ENCODE measurements around the gene NTRK2.

NTRK2 gene

GRCh38 chr9:84761137-84761808 lies 91.7 kb downstream of the NTRK2 start:
- Histone ChIP-seq H3K4me3 (ENCODE audit: low read depth, low read length, poor library complexity, severe bottlenecking) (no peak overlapping the region), H3K27ac (ENCODE audit: low read depth, low read length, poor library complexity, severe bottlenecking) (no peak overlapping the region), H2AFZ (ENCODE audit: low read length) (no peak overlapping the region), H3K36me3 (ENCODE audit: insufficient read depth, low read length) (no peaks in the 10 kb centered on the region), H3K9me2 (ENCODE audit: low read depth, low read length) (no peaks in the 10 kb centered on the region), H3K9ac (ENCODE audit: low read length) (no peak overlapping the region), H3K27me3 (ENCODE audit: insufficient read depth, low read length) (0 out of 2 replicates have a peak, but pooled peaks cover 7% of the 10 kb centered on the region), H3K4me1 (ENCODE audit: insufficient read depth, low read length, severe bottlenecking) (no peaks in the 10 kb centered on the region), H3F3A (ENCODE audit: insufficient read depth, low read length) (no peaks in the 10 kb centered on the region), H3K9me3 (ENCODE audit: low read length) (no peaks in the 10 kb centered on the region), H4K20me1 (ENCODE audit: insufficient read depth, low read length) (no peaks in the 10 kb centered on the region), H3K79me2 (ENCODE audit: insufficient read depth, low read length) (no peaks in the 10 kb centered on the region), H3K4me2 (ENCODE audit: low read length) (no peak overlapping the region)
- TF ChIP-seq EZH2 (IDR thresholded peaks at IDR 0.05; ENCODE audit: borderline replicate concordance, low read length) (no peak), CTCF (IDR thresholded peaks at IDR 0.05; ENCODE audit: low read length) (no peak)

- H3K9me3 ChIP-seq (ENCODE audit: low read length), result no peaks in the 10 kb centered on the region
- H3K4me2 ChIP-seq (ENCODE audit: low read length), result no peak overlapping the region
- no peaks in the 10 kb centered on the region for H4K20me1 ChIP-seq (ENCODE audit: insufficient read depth, low read length)
- TF ChIP-seq EZH2 (IDR thresholded peaks at IDR 0.05; ENCODE audit: borderline replicate concordance, low read length) (no peak), CTCF (IDR thresholded peaks at IDR 0.05; ENCODE audit: low read length) (no peak)
- no peaks in the 10 kb centered on the region for H3F3A ChIP-seq (ENCODE audit: insufficient read depth, low read length)
- H3K79me2 ChIP-seq (ENCODE audit: insufficient read depth, low read length), result no peaks in the 10 kb centered on the region
- no peaks in the 10 kb centered on the region for H3K4me1 ChIP-seq (ENCODE audit: insufficient read depth, low read length, severe bottlenecking)
- no peak overlapping the region for H3K9ac ChIP-seq (ENCODE audit: low read length)
- no peaks in the 10 kb centered on the region for H3K27me3 ChIP-seq (ENCODE audit: insufficient read depth, low read length)
- no peak overlapping the region for H3K27ac ChIP-seq (ENCODE audit: low read depth, low read length, poor library complexity, severe bottlenecking)
- no peaks in the 10 kb centered on the region for H3K36me3 ChIP-seq (ENCODE audit: insufficient read depth, low read length)
- H3K4me3 ChIP-seq (ENCODE audit: low read depth, low read length, poor library complexity, severe bottlenecking), result no peak overlapping the region
- no peaks in the 10 kb centered on the region for H3K9me2 ChIP-seq (ENCODE audit: low read depth, low read length)
- no peak overlapping the region for H2AFZ ChIP-seq (ENCODE audit: low read length)
Measured at GRCh38 chr9:84772511-84772910, 103.0 kb downstream of the NTRK2 start.

GRCh38 chr9:84773022-84773421 lies 103.5 kb downstream of the NTRK2 start:
- H3K79me2 ChIP-seq (ENCODE audit: insufficient read depth, low read length), result no peaks in the 10 kb centered on the region
- H3K9me3 ChIP-seq (ENCODE audit: low read length), result no peaks in the 10 kb centered on the region
- H3K4me3 ChIP-seq (ENCODE audit: low read depth, low read length, poor library complexity, severe bottlenecking), result no peak overlapping the region
- H3K27me3 ChIP-seq (ENCODE audit: insufficient read depth, low read length), result no peaks in the 10 kb centered on the region
- TF ChIP-seq CTCF (IDR thresholded peaks at IDR 0.05; ENCODE audit: low read length) (no peak), EZH2 (IDR thresholded peaks at IDR 0.05; ENCODE audit: borderline replicate concordance, low read length) (no peak)
- no peaks in the 10 kb centered on the region for H3K4me1 ChIP-seq (ENCODE audit: insufficient read depth, low read length, severe bottlenecking)
- no peak overlapping the region for H3K27ac ChIP-seq (ENCODE audit: low read depth, low read length, poor library complexity, severe bottlenecking)
- no peak overlapping the region for H3K4me2 ChIP-seq (ENCODE audit: low read length)
- H4K20me1 ChIP-seq (ENCODE audit: insufficient read depth, low read length), result no peaks in the 10 kb centered on the region
- H3F3A ChIP-seq (ENCODE audit: insufficient read depth, low read length), result no peaks in the 10 kb centered on the region
- no peak overlapping the region for H3K9ac ChIP-seq (ENCODE audit: low read length)
- H3K36me3 ChIP-seq (ENCODE audit: insufficient read depth, low read length), result no peaks in the 10 kb centered on the region
- no peak overlapping the region for H2AFZ ChIP-seq (ENCODE audit: low read length)
- H3K9me2 ChIP-seq (ENCODE audit: low read depth, low read length), result no peaks in the 10 kb centered on the region
